Right lobe of liver (tissue), 6 donors: ENCODE data around the gene ADCK2. TPM values are rescaled to one million over a fixed set of nuclear protein-coding genes. Genes with fewer than 3 reads are reported as not detected.
"Not testable (repeated sequence)": the region's sequence is repeated elsewhere in the genome, so short reads cannot be mapped to it uniquely, and the experiment has no call there.

Experiments used
- ATAC-seq, 4 donors: fragments of 200-7000 bp; cut with Tn5 transposase; one replicate each; pipeline ENCODE4 v1.9.1; 2020; ENCODE audit warnings: mild to moderate bottlenecking in 4 of 4, moderate library complexity in 4 of 4
- DNase-seq, 3 donors: peaks; one replicate each; pipeline ENCODE4 v3.0.0-alpha.2; 2020
- H3K27ac ChIP-seq, 3 donors: fragments of 200-600 bp; one replicate each; pipeline ENCODE4 v1.8.0; 2022
- H3K27me3 ChIP-seq, 2 donors: fragments of 200-600 bp; one replicate each; pipeline ENCODE4 v1.8.0; 2022
- H3K36me3 ChIP-seq, 4 donors: fragments of 200-600 bp; sonication (generic) in 1 of 4; one replicate each; pipeline versions ENCODE4 v1.5.1 to v1.8.0; 2017 to 2022; ENCODE audit warnings: control low read depth in 1 of 4
- H3K4me1 ChIP-seq, 4 donors: fragments of 200-600 bp; sonication (generic) in 1 of 4; one replicate each; pipeline versions ENCODE4 v1.5.1 to v1.8.0; 2017 to 2022; ENCODE audit warnings: control low read depth in 1 of 4
- H3K4me3 ChIP-seq, 3 donors: fragments of 200-600 bp; one replicate each; pipeline ENCODE4 v1.8.0; 2022
- H3K9me3 ChIP-seq, 4 donors: fragments of 200-600 bp; sonication (generic) in 1 of 4; one replicate each; pipeline versions ENCODE4 v1.5.1 to v1.8.0; 2017 to 2022; ENCODE audit warnings: control low read depth in 1 of 4
- CTCF ChIP-seq, 4 donors: fragments of 200-600 bp in 3 of 4; fragments of 450-650 bp in 1 of 4; IDR thresholded peaks; one replicate each; pipeline versions ENCODE4 v1.5.1 to v1.8.0; 2016 to 2022; ENCODE audit warnings: antibody characterized with exemption in 4 of 4, mild to moderate bottlenecking in 2 of 4
- POLR2A ChIP-seq: fragments of 450-650 bp; IDR thresholded peaks from one replicate; pipeline ENCODE4 v1.6.1; 2017; ENCODE audit warnings: antibody characterized with exemption, mild to moderate bottlenecking
- WGBS: methylation state at CpG from one replicate; pipeline ENCODE4 v1.1.6; 2018; ENCODE audit warnings: low coverage, low lambda C conversion rate; ENCODE audit not compliant: insufficient coverage; ENCODE audit errors: missing lambda C conversion rate; 5-methylcytosine and 5-hydroxymethylcytosine counted together
- intact Hi-C, 2 donors: fragments of 100-400 bp; cut with DNase I; formaldehyde crosslinking; loops; one replicate each; pipeline versions ENCODE4 v1.11.2 to v1.14.1; 2022
- total RNA-seq, 6 experiments: library from RNA; depleted of rRNA in 2 of 6; stranded (reverse); fragments of >200 nt in 2 of 6; fragmentation: NEBNext Ultra II Directional in 3 of 6; extraction: Animal tissue kit (Norgen Biotek cat#: 25700) in 3 of 6; gene quantifications; one replicate each; pipeline versions ENCODE4 v1.1.0 to v1.2.4, GENCODE V29; 2016 to 2023
- donor health status: DM: no; HTN: yes; CAD: no.
- donor health status: DM: no; HTN: no; CAD: no.
- donor health status: DM: no; HTN: no; CAD: no.
- donor health status: DM: no; HTN: yes; CAD: no.
- donor health status: DM: no; HTN: yes; CAD: no.

Gene ADCK2
- total RNA-seq, 6 experiments from 2014 or later, result 7.8 to 13.9 (median 10.2) TPM

DNA sequence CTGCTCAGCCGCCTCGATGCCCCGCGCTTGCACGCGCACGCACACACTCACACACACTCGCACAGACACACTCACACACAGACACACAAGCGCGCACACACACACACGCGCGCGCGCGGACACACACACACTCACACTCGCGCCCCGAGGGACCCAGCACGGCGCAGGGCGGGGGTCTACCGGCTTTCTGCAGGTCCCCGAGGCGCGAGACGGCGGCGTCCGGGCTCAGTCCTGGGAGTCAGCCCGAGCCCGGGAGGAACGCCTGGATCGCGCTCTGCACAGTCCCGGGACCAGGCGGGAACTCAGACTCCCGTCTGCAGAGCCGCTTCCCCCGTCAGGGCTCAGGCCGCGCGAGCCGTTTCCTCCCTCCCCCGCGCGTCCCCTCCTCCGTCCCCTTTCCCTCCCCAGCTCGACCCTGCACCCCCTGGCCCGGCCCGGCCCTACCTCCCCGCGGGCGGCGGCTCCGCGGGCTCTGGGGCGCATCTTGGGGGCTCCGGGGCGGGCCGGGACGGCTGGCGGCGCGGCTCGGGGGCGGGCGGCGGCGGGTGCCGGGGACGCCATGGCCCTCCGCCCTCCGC is 32.6 kb upstream of the ADCK2 start:
- intact Hi-C loops, result no loop called here
- peak in 2 of 3 donors; percentile 56 to 62 for DNase-seq
- 3% methylated on average over 5 of the region's 74 CpGs for WGBS
- Histone ChIP-seq H3K27me3 (peaks cover 0 to 4% of the 10 kb centered on the region in 2 donors), H3K27ac (peak overlapping the region in 2 of 3 donors; percentile 59 to 70), H3K36me3 (no peaks in the 10 kb centered on the region), H3K4me3 (peak overlapping the region; percentile 39 to 47 (median 40)), H3K4me1 (no peaks in the 10 kb centered on the region), H3K9me3 (no peaks in the 10 kb centered on the region)
- TF ChIP-seq POLR2A (no peak), CTCF (IDR thresholded peaks at IDR 0.05) (no peak)
- peak; percentile 53 to 67 (median 60) for ATAC-seq

GRCh38 chr7:140640727-140641523 is 31.8 kb upstream of the ADCK2 start, which contains the start of gene DENND2A:
Gene DENND2A, minus strand, starts transcription at chr7:140640813. Its CDS starts 38,416 bp downstream, at chr7:140602397.
- Histone ChIP-seq H3K36me3 (no peaks in the 10 kb centered on the region), H3K4me1 (no peaks in the 10 kb centered on the region), H3K9me3 (no peaks in the 10 kb centered on the region), H3K27ac (peak within 1 kb of the TSS; percentile 56 to 73 (median 59)), H3K4me3 (peak within 1 kb of the TSS; percentile 39 to 47 (median 40)), H3K27me3 (peaks cover 0 to 4% of the 10 kb centered on the region in 2 donors)
- TF ChIP-seq POLR2A, result peak; percentile 14
- TF ChIP-seq CTCF (IDR thresholded peaks at IDR 0.05), result no peak
- intact Hi-C loops, result no loop called here
- ATAC-seq, result peak; percentile 51 to 55 (median 54)
- 50% methylated on average over 15 of the region's 78 CpGs for WGBS
- peak in 2 of 3 donors; percentile 64 to 67 for DNase-seq

- Histone ChIP-seq H3K27me3 (peaks cover 0 to 4% of the 10 kb centered on the region in 2 donors), H3K4me3 (no peak overlapping the region), H3K36me3 (no peaks in the 10 kb centered on the region), H3K27ac (peak overlapping the region; percentile 56 to 73 (median 59)), H3K9me3 (no peaks in the 10 kb centered on the region), H3K4me1 (no peaks in the 10 kb centered on the region)
- no peak for TF ChIP-seq CTCF (IDR thresholded peaks at IDR 0.05)
- no peak for TF ChIP-seq POLR2A
- intact Hi-C loops, result no loop called here
- DNase-seq (no peak), ATAC-seq (no peak)
- 52% methylated on average over 15 of the region's 15 CpGs for WGBS
These were observed 31.1 kb upstream of the ADCK2 start for GRCh38 chr7:140641524-140642195.

GRCh38 chr7:140643416-140643815 is 29.3 kb upstream of the ADCK2 start:
- no peak for DNase-seq
- no peaks in the 10 kb centered on the region for H3K9me3 ChIP-seq
- H3K4me1 ChIP-seq, result no peaks in the 10 kb centered on the region
- peaks cover 0 to 4% of the 10 kb centered on the region in 2 donors for H3K27me3 ChIP-seq
- no peak overlapping the region for H3K4me3 ChIP-seq
- H3K36me3 ChIP-seq, result no peaks in the 10 kb centered on the region
- TF ChIP-seq POLR2A (no peak), CTCF (IDR thresholded peaks at IDR 0.05) (no peak)
- WGBS, result 85% methylated on average over 4 of the region's 5 CpGs
- H3K27ac ChIP-seq, result no peak overlapping the region
- intact Hi-C loops, result no loop called here
- ATAC-seq, result no peak

DNA sequence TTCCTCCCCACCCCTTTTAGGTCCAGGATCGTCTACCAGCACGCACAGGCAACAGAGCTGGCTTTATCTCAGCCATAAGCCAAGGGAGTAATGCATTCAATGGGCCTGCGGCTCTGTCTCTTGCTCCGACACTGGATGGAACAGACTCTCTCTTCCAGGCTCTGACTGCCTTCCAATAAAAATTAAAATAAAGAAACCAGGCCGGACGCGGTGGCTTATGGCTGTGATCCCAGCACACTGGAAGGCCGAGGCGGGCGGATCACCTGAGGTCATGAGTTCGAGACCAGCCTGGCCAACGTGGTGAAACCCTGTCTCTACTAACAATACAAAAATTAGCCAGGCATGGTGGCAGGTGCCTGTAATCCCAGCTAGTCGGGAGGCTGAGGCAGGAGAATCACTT is 28.0 kb upstream of the ADCK2 start:
- ATAC-seq, intact Hi-C loops, H3K27me3 ChIP-seq, H3K9me3 ChIP-seq, H3K27ac ChIP-seq, DNase-seq, H3K4me1 ChIP-seq, H3K36me3 ChIP-seq, H3K4me3 ChIP-seq: not testable (repeated sequence)
- WGBS, result 83% methylated on average over 12 of the region's 13 CpGs
